GM12873 (cell line): ENCODE results near the gene PDS5A.

ENCODE experiments used
- TF ChIP-seq, protein P1 (sequence below): IDR thresholded peaks from 2 replicates; pipeline ENCODE4 v1.5.1; 2012; ENCODE audit warnings: low read depth, mild to moderate bottlenecking, moderate library complexity, low read length, control low read depth; ENCODE audit not compliant: insufficient read depth; ENCODE audit errors: missing control alignments

The PDS5A gene

DNA sequence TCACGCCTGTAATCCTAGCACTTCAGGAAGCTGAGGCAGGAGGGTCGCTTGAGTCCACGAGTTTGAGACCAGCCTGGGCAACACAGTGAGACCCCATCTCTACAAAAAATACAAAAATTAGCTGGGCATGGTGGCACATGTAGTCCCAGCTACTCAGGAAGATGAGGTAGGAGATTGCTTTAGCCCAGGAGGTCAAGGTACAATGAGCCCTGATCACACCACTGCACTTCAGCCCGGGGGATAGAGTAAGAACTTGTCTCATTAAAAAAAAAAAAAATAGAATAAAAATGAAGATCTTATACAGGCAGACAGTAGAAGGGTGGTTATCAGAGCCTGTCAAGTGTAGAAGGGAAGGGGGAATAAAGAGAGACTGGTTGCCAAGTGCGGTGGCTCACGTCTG lies 116.9 kb downstream of the PDS5A start:
- TF ChIP-seq, protein P1, sequence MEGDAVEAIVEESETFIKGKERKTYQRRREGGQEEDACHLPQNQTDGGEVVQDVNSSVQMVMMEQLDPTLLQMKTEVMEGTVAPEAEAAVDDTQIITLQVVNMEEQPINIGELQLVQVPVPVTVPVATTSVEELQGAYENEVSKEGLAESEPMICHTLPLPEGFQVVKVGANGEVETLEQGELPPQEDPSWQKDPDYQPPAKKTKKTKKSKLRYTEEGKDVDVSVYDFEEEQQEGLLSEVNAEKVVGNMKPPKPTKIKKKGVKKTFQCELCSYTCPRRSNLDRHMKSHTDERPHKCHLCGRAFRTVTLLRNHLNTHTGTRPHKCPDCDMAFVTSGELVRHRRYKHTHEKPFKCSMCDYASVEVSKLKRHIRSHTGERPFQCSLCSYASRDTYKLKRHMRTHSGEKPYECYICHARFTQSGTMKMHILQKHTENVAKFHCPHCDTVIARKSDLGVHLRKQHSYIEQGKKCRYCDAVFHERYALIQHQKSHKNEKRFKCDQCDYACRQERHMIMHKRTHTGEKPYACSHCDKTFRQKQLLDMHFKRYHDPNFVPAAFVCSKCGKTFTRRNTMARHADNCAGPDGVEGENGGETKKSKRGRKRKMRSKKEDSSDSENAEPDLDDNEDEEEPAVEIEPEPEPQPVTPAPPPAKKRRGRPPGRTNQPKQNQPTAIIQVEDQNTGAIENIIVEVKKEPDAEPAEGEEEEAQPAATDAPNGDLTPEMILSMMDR: no peak

DNA sequence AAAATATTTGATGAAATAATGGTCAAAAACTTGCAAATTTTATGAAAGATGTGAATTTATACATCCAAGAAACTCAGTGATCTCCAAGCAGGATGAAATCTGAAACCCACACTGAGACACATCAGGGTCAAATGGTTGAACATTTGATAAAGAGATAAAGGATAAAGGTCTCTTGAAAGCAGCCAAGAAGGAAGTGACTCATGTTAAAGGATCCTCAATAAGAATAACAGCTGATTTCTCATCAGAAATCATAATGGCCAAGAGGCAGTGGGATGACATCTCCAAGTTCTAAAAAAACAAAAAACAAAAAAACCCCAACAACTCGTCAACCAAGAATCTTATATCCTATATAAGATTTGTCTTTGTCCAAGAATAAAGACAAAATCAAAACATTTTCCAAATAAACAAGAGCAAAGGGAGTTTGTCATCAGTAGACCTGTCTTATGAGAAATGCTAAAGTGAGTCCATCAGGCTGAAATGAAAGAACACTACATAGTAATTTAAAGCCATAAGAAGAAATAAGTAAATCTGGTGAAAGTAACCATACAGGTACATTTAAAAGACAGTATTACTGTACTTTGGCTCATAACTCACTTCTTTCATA lies 121.7 kb downstream of the PDS5A start:
- TF ChIP-seq, protein P1: no peak

DNA sequence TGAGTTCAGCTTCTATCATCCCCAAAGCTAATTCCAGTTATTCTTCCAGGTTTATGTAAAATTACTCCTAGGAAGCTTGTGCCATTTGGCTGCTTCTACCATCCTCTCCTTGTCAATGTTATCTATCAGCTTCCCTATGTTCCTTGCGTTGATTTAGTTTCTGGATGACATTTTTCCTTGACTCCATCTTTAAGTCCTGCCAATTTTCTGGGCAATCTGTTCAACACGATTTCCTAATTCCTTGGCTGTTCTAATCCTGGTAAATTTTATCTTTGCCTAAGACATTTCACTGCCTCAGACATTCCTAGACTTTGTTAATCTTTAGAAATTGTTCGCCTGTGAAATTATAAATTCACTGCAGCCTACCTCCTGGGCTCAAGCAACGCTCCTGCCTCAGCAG lies 125.1 kb downstream of the PDS5A start:
- TF ChIP-seq, protein P1: no peak

DNA sequence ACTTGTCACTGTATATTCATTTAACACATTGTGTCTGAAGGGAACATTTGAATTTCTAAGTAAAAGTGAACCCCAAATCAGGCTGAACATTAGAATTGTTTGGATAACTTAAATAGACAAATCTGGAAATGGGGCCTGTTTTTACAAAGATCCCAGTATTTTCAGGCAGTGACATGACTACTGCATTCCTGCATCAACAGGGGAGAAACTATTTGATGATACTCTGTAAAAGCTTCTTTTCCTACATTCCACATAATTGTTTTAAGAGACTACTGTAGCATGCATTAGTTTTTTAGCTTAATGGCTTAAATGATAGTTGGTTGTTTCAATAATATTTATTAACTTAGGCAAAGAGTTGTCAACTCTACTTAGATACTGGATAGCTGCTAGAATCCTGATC lies 127.0 kb downstream of the PDS5A start:
- TF ChIP-seq, protein P1: no peak

DNA sequence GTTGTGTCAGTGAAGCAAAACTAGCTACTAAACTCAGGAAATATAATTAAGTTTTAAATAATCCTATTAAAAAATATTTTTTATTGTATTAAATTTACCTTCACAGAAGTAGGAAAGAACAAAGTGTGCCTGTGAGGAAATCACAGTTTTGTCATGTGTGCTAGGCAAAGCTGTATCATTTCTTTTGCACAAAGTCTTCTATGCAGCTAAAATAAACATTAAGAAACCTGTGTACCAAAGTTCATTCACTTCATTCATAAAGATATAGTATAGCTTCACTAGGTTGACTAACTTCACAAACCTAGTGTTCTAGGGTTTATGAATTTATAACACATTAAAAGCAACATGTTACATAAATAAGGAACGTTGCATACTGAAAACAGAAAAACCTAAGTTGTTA lies 131.0 kb downstream of the PDS5A start:
- TF ChIP-seq, protein P1: no peak

DNA sequence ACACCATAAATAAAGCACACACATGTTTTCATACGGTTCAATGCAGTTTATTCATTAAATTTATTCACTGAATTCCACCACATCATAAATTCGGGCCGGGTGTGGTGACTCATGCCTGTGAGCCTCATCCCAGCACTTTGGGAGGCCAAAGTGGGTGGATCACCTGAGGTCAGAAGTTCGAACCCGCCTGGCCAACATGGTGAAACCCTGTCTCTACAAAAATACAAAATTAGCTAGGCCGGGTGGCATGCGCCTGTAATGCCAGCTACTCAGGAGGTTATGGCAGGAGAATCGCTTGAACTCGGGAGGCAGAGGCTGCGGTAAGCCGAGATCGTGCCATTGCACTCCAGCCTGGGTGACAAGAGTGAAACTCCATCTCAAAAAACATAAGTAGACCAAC lies 131.6 kb downstream of the PDS5A start:
- TF ChIP-seq, protein P1: no peak

DNA sequence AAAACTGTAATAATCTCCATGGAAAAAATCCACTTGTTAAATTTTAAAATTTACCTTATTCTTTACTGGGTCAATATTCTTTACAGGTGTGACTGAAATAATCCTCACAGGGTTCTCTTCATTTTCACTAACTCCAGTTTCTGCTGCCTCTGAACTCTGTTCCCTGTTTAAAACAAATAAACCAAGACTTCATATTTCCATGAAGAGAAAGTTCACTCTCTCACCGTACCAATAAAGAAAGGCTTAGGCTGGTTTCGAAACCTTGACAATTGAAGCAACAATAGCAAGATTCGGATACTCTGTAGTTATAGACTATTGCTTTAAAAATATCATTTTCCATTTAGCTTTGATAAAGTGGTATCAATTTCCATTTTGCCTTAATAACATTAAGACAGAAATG lies 135.8 kb downstream of the PDS5A start:
- TF ChIP-seq, protein P1: no peak
